Measurements from ENCODE around the gene PAQR7. TPM values are rescaled to one million over a fixed set of nuclear protein-coding genes. Genes with fewer than 3 reads are reported as not detected.

Gene PAQR7
- total and polyA plus RNA-seq, 11 donors, result 1.1 to 5.7 (median 2.0) TPM

DNA sequence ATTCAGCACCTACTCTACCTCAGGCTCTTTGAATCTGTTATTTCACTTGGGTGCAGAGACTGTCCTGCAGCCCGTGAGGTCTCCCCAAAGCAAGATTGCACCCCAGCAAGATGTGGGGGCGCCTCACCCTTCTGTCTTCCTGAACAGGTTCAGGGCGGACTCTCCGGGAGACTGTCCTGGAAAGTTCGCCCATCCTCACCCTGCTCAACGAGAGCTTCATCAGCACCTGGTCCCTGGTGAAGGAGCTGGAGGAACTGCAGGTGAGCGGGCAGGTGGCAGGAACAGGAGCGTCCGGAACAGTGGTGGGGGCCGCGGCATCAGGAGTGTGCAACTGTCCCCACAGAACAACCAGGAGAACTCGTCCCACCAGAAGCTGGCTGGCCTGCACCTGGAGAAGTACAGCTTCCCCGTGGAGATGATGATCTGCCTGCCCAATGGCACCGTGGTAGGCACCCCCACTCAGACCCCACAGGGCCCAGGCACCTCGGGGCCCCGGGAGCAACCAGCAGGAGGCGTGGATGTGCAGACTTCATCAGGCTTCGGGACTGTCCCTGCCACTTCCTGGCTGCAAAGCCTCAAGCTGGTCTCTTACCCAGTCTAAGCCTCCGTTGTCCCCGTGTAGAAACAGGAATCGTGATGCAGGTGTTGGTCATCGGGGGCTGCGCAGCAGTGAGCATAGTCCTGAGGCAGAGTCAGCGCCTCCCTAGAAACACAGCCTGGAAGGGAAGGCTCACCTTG is 61.6 kb downstream of the PAQR7 start:
- no peaks in the 10 kb centered on the region for H3K27me3 ChIP-seq

DNA sequence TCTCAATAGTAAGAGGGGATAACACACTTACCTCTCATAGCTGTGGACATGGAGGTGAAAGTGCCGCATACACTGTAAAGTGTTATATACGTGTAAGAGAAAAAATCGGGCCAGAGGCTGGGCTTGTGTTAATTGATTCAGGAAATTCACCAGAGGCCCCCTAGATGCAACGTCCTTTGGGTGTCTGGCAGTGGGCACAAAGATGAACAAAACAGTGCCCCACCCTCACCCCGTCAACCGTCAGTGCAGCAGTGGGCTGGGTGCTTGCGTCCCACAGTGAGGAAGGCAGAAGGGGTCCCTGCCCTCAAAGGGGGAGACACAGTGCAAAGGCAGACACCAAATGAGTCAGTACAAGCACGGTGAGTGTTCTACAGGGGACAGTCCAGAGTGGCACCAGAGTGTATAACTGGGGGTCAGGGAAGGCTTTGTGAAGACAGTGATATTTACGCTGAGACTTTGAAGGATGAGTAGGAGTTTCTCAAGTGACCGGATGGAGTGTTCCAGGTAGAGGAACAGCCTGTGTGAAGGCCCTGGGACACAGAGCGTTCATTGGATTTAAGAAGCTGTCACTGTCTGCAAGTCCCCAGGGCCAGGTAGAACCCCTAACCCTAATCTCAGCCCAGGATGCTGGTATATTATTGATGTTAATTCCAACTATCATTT is 62.3 kb downstream of the PAQR7 start:
- H3K4me1 ChIP-seq, result peaks cover 0 to 30% (median 17%) of the 10 kb centered on the region in 12 donors
- H3K27ac ChIP-seq, result no peak overlapping the region
- no peak for TF ChIP-seq POLR2A (IDR thresholded peaks at IDR 0.05)
- no peak for TF ChIP-seq CTCF (IDR thresholded peaks at IDR 0.05)
- H3K9me3 ChIP-seq, result no peaks in the 10 kb centered on the region
- ATAC-seq (no peak), DNase-seq (no peak)
- H3K27me3 ChIP-seq, result no peaks in the 10 kb centered on the region
- H3K4me3 ChIP-seq, result no peak overlapping the region
- 82 to 85% (median 84%) methylated on average over 11 of the region's 11 CpGs for WGBS, 4 donors
- intact Hi-C loops (cut with DNase I), result loop anchor here in 6 of 10 donors (5.0 to 10.0 kb wide), 5 partner anchors 201 to 568 kb away; partner anchors contain the start of gene RSRP1 (in 1 of the 6)
- H3K36me3 ChIP-seq, result peaks cover 0 to 80% (median 71%) of the 10 kb centered on the region in 9 donors

More for the DNA sequence above, 61.6 kb downstream of the PAQR7 start:
- no peak for TF ChIP-seq CTCF (IDR thresholded peaks at IDR 0.05)
- TF ChIP-seq POLR2A (IDR thresholded peaks at IDR 0.05), result no peak
- H3K27ac ChIP-seq, result no peak overlapping the region
- intact Hi-C loops (cut with DNase I), result loop anchor here in 6 of 10 donors (5.0 to 10.0 kb wide), 5 partner anchors 202 to 569 kb away; partner anchors contain the start of gene RSRP1 (in 1 of the 6)
- H3K4me3 ChIP-seq, result no peak overlapping the region
- no peak for DNase-seq
- H3K4me1 ChIP-seq, result peaks cover 0 to 36% (median 22%) of the 10 kb centered on the region in 12 donors
- peaks cover 0 to 73% (median 66%) of the 10 kb centered on the region in 9 donors for H3K36me3 ChIP-seq
- no peaks in the 10 kb centered on the region for H3K9me3 ChIP-seq
- 89 to 92% (median 90%) methylated on average over 18 to 24 of the region's 24 CpGs for WGBS, 4 donors
- no peak for ATAC-seq

Small RNA genes within 50 kb of the gene (microRNA-seq; reads per million reads assigned to microRNA genes)
- 0 to 0.77 (median 0.30) reads per million in 4 donors for gene MIR3917

Other genes starting within 250 kb of the PAQR7 start
- gene SELENON, start 75.5 kb downstream of the PAQR7 start, total RNA-seq, result 10 to 100 TPM; 39.8 to 92.3 (median 48.5) TPM
- 10 to 100 TPM; 28.9 to 53.2 TPM for gene SELENON, start 75.5 kb downstream of the PAQR7 start, polyA plus RNA-seq
- 100 to 1,000 TPM; 123 to 319 (median 214) TPM for gene MTFR1L, start 55.8 kb downstream of the PAQR7 start, total RNA-seq
- gene MTFR1L, start 55.8 kb downstream of the PAQR7 start, polyA plus RNA-seq, result 100 to 1,000 TPM; 135 to 146 TPM
- 1 to 10 TPM in 1 of 9 donors, under 1 TPM in 2, not detected in 6; 0.25 to 1.5 (median 0.27) TPM for gene AUNIP, start 16.3 kb downstream of the PAQR7 start, total RNA-seq
- gene AUNIP, start 16.3 kb downstream of the PAQR7 start, polyA plus RNA-seq, result under 1 TPM in 1 of 2 donors, not detected in 1; 0.19 TPM
- 10 to 100 TPM; 21.1 to 95.2 (median 46.4) TPM for gene STMN1, start 30.7 kb upstream of the PAQR7 start, total RNA-seq
- 10 to 100 TPM; 38.3 to 63.2 TPM for gene STMN1, start 30.7 kb upstream of the PAQR7 start, polyA plus RNA-seq
- gene PAFAH2, start 122.4 kb upstream of the PAQR7 start, total RNA-seq, result 10 to 100 TPM in 4 of 9 donors, 1 to 10 TPM in 5; 5.8 to 18.6 (median 9.7) TPM
- 1 to 10 TPM; 5.9 to 7.6 TPM for gene PAFAH2, start 122.4 kb upstream of the PAQR7 start, polyA plus RNA-seq
- gene EXTL1, start 146.1 kb upstream of the PAQR7 start, total RNA-seq, result 10 to 100 TPM in 2 of 9 donors, 1 to 10 TPM in 7; 1.8 to 17.5 (median 4.1) TPM
- gene EXTL1, start 146.1 kb upstream of the PAQR7 start, polyA plus RNA-seq, result 1 to 10 TPM; 1.2 to 5.7 TPM
- 10 to 100 TPM in 4 of 9 donors, 1 to 10 TPM in 5; 2.9 to 18.0 (median 6.5) TPM for gene SLC30A2, start 170.4 kb upstream of the PAQR7 start, total RNA-seq
- gene SLC30A2, start 170.4 kb upstream of the PAQR7 start, polyA plus RNA-seq, result 1 to 10 TPM; 3.4 to 3.7 TPM
- gene TRIM63, start 191.9 kb upstream of the PAQR7 start, total RNA-seq, result 100 to 1,000 TPM; 136 to 598 (median 196) TPM
- 100 to 1,000 TPM; 277 to 444 TPM for gene TRIM63, start 191.9 kb upstream of the PAQR7 start, polyA plus RNA-seq
- 1 to 10 TPM; 3.9 to 9.3 (median 6.0) TPM for gene PDIK1L, start 236.1 kb upstream of the PAQR7 start, total RNA-seq
- 1 to 10 TPM; 2.1 to 2.7 TPM for gene PDIK1L, start 236.1 kb upstream of the PAQR7 start, polyA plus RNA-seq

Data from heart left ventricle (tissue), 16 donors.